Type B pancreatic cell (in vitro differentiated cells): Measurements from ENCODE around the gene EVA1B. TPM values are rescaled to one million over a fixed set of nuclear protein-coding genes. Genes with fewer than 3 reads are reported as not detected.

Experiments
- DNase-seq: peaks from one replicate; pipeline ENCODE4 v3.0.0; 2021; ENCODE audit warnings: mixed read lengths; ENCODE audit not compliant: unreplicated experiment; ENCODE audit errors: extremely low spot score
- H3K27ac Mint-ChIP-seq: 2 replicates; pipeline ENCODE4 v1.8.0; 2021; ENCODE audit warnings: mild to moderate bottlenecking, mixed read lengths
- H3K27me3 Mint-ChIP-seq: 2 replicates; pipeline ENCODE4 v1.8.0; 2021; ENCODE audit warnings: mixed read lengths
- H3K36me3 Mint-ChIP-seq: 2 replicates; pipeline ENCODE4 v1.8.0; 2021; ENCODE audit warnings: mixed read lengths
- H3K4me1 Mint-ChIP-seq: one replicate; pipeline ENCODE4 v1.8.0; 2021; ENCODE audit warnings: mixed read lengths; ENCODE audit not compliant: unreplicated experiment
- H3K4me3 Mint-ChIP-seq: 2 replicates; pipeline ENCODE4 v1.8.0; 2021; ENCODE audit warnings: mild to moderate bottlenecking, mixed read lengths
- H3K9me3 Mint-ChIP-seq: 2 replicates; pipeline ENCODE4 v1.8.0; 2021; ENCODE audit warnings: mixed read lengths
- CTCF ChIP-seq: fragments of 200-600 bp; sonication (generic); conservative IDR thresholded peaks from 2 replicates; pipeline ENCODE4 v1.5.0; 2021; ENCODE audit warnings: antibody characterized with exemption, mild to moderate bottlenecking
- total RNA-seq: library from RNA; stranded (reverse); gene quantifications from 2 replicates; pipeline ENCODE4 v1.2.1, GENCODE V29; 2021; ENCODE audit warnings: low replicate concordance

EVA1B gene
- total RNA-seq, 1 donor from 2014 or later, result 39.5 TPM

- DNase-seq, result no peak
- Mint-ChIP-seq H3K27me3 (no peaks in the 10 kb centered on the region), H3K4me3 (no peak overlapping the region), H3K27ac (no peak overlapping the region), H3K4me1 (peaks cover 16% of the 10 kb centered on the region), H3K36me3 (peaks cover 24% of the 10 kb centered on the region), H3K9me3 (no peaks in the 10 kb centered on the region)
- TF ChIP-seq CTCF, result no peak
Measured at GRCh38 chr1:36350659-36351226, 27.3 kb upstream of the EVA1B start.

DNA sequence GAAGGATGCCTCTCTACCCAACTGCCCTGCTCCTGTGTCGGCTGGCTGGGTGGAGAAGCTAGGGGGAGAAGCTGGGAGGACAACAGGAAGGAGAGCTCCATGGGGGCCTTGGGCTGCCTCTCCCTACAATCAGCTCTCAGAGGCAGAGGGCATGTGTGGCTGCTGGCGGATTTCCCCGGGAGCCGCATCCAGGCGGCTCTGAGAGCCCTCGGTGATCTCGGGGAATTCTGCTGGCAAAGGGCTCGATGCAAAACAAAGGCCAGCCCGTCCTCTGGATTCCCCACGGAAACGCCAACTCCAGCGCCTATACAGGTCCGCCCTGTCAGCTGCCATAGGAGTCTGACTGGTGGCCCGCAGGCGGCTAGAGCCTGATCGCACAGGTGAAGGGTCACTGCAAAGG lies 26.4 kb upstream of the EVA1B start:
- no peak overlapping the region for H3K4me3 Mint-ChIP-seq
- H3K27ac Mint-ChIP-seq, result no peak overlapping the region
- no peaks in the 10 kb centered on the region for H3K27me3 Mint-ChIP-seq
- no peak for DNase-seq
- H3K4me1 Mint-ChIP-seq, result peaks cover 16% of the 10 kb centered on the region
- no peak for TF ChIP-seq CTCF
- H3K9me3 Mint-ChIP-seq, result no peaks in the 10 kb centered on the region
- H3K36me3 Mint-ChIP-seq, result peaks cover 20% of the 10 kb centered on the region

DNA sequence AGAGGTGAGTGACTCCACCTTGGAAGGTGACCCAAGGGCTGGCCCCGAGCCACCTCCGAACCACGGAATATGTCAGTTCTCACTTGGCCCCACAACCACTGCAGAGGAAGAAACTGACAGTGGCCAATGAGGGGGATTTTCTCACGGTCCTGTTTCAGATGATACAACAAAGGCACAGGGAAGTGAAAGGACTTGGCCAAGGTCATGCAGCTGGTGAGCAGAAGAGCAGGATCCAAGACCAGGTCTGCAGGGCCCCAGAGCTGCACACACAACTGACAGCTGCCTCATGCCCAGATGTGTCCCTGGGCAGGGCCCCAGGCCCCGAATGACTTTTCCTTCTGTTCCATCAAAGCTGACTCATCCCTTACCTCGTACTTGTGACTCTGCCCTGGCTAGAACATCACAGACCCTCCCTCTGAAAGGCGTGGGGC lies 25.8 kb upstream of the EVA1B start:
- H3K27me3 Mint-ChIP-seq, result no peaks in the 10 kb centered on the region
- no peak overlapping the region for H3K27ac Mint-ChIP-seq
- no peak for TF ChIP-seq CTCF
- no peak for DNase-seq
- H3K9me3 Mint-ChIP-seq, result no peaks in the 10 kb centered on the region
- peaks cover 16% of the 10 kb centered on the region for H3K4me1 Mint-ChIP-seq
- peaks cover 17% of the 10 kb centered on the region for H3K36me3 Mint-ChIP-seq
- H3K4me3 Mint-ChIP-seq, result no peak overlapping the region

- no peak for TF ChIP-seq CTCF
- no peak for DNase-seq
- peaks cover 9% of the 10 kb centered on the region for H3K36me3 Mint-ChIP-seq
- H3K27me3 Mint-ChIP-seq, result no peaks in the 10 kb centered on the region
- peaks cover 7% of the 10 kb centered on the region for H3K4me1 Mint-ChIP-seq
- H3K9me3 Mint-ChIP-seq, result no peaks in the 10 kb centered on the region
- no peak overlapping the region for H3K27ac Mint-ChIP-seq
- H3K4me3 Mint-ChIP-seq, result no peak overlapping the region
Measured at GRCh38 chr1:36346741-36347370, 23.4 kb upstream of the EVA1B start.

GRCh38 chr1:36345353-36345752 lies 21.9 kb upstream of the EVA1B start:
- Mint-ChIP-seq H3K9me3 (no peaks in the 10 kb centered on the region), H3K4me1 (no peaks in the 10 kb centered on the region), H3K27me3 (no peaks in the 10 kb centered on the region), H3K4me3 (no peak overlapping the region), H3K27ac (no peak overlapping the region), H3K36me3 (peaks cover 9% of the 10 kb centered on the region)
- no peak for TF ChIP-seq CTCF
- DNase-seq, result no peak
